ENCODE results near the gene NGRN. TPM values are rescaled to one million over a fixed set of nuclear protein-coding genes. Genes with fewer than 3 reads are reported as not detected.
"Not testable (repeated sequence)": the region's sequence is repeated elsewhere in the genome, so short reads cannot be mapped to it uniquely, and the experiment has no call there.

NGRN gene
- total RNA-seq, 4 donors from 2014 or later: 55.5 to 81.7 (median 71.6) TPM

DNA sequence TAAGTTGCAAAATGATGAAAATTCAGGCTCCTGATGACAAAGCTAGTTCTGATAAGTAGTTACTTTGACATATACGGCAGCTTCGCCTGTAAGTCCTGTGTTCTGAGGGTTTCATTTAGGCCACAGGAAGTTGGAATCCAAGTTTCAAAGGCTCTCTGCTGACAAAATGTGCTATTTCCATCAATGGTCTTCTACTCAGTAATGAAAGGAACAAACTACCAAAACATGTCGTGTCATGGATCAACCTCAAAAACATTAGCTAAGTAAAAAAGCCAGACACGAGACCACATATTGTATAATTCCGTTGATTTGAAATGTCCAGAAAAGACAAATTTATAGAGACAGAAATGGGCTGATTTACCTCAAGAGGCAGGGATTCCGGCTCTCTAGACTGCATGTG lies 22.5 kb downstream of the NGRN start:
- no peak for ATAC-seq (ENCODE audit: low FRiP score)
- TF ChIP-seq, protein P1, sequence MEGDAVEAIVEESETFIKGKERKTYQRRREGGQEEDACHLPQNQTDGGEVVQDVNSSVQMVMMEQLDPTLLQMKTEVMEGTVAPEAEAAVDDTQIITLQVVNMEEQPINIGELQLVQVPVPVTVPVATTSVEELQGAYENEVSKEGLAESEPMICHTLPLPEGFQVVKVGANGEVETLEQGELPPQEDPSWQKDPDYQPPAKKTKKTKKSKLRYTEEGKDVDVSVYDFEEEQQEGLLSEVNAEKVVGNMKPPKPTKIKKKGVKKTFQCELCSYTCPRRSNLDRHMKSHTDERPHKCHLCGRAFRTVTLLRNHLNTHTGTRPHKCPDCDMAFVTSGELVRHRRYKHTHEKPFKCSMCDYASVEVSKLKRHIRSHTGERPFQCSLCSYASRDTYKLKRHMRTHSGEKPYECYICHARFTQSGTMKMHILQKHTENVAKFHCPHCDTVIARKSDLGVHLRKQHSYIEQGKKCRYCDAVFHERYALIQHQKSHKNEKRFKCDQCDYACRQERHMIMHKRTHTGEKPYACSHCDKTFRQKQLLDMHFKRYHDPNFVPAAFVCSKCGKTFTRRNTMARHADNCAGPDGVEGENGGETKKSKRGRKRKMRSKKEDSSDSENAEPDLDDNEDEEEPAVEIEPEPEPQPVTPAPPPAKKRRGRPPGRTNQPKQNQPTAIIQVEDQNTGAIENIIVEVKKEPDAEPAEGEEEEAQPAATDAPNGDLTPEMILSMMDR (IDR thresholded peaks at IDR 0.05): no peak
- no peak for DNase-seq (ENCODE audit: low spot score)

DNA sequence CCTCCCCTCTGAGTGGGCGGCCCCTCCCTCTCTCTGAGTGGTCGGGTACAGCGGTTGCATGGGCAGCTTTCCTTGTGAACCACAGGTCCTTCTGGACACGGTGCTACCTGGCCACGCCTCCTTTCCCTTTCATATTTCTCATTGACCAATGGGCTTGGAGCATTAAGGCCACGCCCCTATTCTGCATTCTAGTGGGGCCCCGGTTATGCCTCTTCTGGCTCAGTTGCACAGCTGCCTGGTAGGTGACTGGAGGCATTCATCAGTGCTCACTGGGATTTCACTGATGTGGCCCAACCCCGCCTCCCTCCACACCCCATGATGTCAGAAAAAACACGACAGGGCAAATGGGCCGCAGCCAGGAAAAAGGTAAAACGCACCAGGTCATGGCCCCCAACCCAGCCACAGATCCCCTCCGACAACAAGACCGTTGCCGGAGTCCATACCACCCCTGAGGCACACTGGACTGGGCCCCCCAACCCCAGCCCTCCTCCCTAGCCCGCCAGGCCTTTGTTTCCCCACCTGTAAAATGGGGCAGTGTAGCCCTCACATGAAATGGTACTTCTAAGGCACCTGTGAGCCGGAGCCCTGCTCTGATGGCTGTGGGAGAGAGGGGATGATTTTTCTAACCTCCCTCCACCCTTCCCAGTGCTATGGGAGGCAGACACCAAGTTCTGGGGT lies 26.3 kb downstream of the NGRN start:
- TF ChIP-seq, protein P1 (IDR thresholded peaks at IDR 0.05): no peak
- ATAC-seq (ENCODE audit: low FRiP score) (no peak), DNase-seq (ENCODE audit: low spot score) (no peak)

DNA sequence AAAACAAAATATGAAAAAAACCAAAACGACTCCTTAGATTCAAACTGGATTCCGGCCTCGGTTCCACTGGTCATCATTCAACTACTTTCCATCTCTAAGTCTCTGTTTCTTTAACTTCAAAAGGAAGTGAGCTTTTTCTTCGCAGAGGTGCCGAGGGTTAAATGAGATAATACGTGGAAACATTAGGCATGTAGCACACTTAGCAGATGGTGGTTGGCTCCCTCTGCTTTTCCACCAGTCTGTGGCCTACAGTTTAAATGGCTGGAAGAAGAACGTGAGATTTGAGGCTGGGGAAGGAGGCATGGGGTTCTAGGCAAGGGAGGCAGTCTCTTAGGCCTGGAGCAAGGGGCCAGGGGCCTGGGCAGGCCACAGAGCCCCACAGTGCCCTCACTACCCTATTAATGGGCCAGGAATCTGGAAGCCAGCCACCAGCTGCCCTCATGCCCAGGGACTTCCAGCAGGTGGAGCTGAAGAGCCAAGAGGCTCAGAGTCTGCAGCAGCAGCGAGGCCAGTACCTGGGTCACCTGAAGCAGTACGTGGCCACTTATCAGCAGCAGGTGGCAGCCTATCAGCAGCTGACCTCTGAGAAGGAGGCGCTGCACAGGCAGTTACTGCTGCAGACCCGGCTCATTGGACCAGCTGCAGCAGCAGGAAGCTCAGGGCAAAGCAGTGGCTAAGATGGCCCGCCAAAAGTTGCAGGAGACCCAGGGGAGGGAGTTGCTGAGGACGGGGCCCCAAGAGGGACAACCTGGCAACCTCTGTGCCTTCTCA lies 27.8 kb downstream of the NGRN start:
- peak; percentile 75 for DNase-seq (ENCODE audit: low spot score)
- not testable (repeated sequence) for ATAC-seq (ENCODE audit: low FRiP score)

DNA sequence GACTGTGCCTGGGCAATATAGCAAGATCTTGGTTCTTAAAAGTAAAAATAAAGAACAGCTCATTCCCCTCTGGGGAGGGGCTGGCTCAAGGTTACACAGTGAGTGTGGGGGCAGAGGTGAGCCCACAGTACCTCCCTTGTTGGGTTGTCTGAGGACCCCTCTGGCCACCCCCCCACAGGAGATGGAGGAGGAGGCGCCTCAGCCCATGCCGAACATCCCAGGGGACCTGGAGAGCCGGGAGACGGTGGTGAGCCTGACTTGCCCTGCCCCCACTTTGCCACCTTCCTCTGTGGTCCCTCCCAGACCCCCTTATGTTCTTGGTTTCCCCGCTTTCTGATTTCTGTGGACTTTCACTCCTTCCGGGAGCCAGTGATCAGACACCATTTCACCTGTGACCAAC lies 28.7 kb downstream of the NGRN start:
- TF ChIP-seq, protein P1 (IDR thresholded peaks at IDR 0.05): no peak
- ATAC-seq (ENCODE audit: low FRiP score) (no peak), DNase-seq (ENCODE audit: low spot score) (no peak)

DNA sequence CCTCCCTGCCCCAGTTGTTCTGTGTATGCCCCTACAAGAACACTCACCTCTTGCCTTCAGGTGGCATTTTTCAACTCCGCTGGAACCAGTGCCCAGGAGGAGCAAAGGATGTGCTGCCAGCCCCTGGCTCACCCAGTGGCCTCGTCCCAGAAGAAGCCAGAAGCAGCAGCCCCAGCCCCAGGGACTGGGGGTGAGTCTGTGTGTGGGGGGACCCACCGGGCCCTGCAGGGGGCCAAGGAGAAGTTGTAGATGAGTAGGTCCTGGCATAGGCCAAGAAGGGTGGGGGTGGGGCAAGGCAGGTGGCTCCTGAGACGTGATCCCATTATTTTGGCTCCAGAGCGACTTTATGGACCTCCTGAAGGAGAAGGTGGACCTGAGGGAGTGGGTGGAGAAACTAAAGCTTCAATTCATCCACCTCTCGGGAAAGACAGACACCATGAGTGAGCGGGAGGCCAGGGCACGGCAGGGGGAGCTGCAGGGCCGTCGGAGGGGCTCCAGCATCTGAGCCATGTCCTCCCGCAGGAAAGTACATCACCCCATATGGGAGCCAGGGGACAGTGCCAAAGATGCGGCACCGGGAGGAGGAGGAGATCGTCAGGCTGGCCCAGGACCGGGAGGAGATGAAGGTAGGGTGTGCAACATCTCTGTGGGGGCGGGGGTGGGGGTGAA lies 29.3 kb downstream of the NGRN start:
- ATAC-seq (ENCODE audit: low FRiP score) (no peak), DNase-seq (ENCODE audit: low spot score) (no peak)
- TF ChIP-seq, protein P1 (IDR thresholded peaks at IDR 0.05): no peak

DNA sequence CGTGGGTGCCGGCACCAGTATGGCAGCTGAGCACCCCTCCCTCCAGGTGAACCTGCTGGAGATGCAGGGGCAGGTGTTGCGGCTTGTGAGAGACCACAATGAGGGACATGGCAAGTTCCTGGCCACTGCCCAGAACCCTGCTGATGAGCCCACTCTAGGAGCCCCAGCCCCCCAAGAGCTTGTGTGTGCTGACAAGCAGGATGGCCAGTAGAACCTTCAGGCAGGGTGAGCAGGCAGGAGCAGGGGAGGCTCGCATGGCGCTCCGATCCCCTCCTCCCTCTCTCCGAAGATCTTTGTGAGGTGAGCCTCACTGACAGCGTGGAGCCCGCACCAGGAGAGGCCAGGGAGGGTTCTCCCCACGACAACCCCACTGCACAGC lies 29.8 kb downstream of the NGRN start:
- TF ChIP-seq, protein P1 (IDR thresholded peaks at IDR 0.05): no peak
- no peak for ATAC-seq (ENCODE audit: low FRiP score)
- DNase-seq (ENCODE audit: low spot score): no peak

DNA sequence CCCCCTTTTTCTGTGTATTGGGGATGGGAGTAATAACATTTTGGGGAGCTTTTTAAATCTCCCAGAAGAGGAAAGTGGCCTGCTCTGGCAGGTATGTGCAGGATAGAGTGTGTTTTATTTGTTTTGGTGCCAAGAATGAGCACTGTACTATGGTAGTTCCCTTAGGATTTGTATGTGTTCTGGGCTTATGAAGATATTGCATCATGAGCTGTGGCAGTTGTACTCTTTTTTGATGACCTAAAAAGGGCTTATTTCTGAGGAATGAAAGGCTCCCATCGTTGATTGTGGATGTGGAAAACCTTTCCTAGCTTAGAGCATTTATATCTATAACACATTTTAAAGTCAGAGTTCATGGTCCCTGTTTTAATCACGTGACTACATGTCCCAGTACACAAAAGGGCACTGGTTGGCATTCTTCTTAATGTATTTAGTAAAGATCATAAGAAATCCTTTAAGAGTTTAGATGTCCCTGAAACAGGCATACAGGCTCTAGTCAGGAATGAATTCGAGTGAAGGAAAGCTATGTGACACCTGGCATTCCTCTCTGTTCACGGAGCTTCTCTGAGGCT lies 30.9 kb downstream of the NGRN start:
- DNase-seq (ENCODE audit: low spot score); ATAC-seq (ENCODE audit: low FRiP score): not testable (repeated sequence)
